CD4-positive, alpha-beta T cell treated with Interleukin-2 at 100 ng/mL for 4 hours (primary cell): ENCODE data around the gene PRSS38.
"Not testable (repeated sequence)": the region's sequence is repeated elsewhere in the genome, so short reads cannot be mapped to it uniquely, and the experiment has no call there.

ENCODE experiments used
- DNase-seq: peaks from one replicate; pipeline ENCODE4 v3.0.0-alpha.2; 2020; ENCODE audit warnings: low spot score

The PRSS38 gene

DNA sequence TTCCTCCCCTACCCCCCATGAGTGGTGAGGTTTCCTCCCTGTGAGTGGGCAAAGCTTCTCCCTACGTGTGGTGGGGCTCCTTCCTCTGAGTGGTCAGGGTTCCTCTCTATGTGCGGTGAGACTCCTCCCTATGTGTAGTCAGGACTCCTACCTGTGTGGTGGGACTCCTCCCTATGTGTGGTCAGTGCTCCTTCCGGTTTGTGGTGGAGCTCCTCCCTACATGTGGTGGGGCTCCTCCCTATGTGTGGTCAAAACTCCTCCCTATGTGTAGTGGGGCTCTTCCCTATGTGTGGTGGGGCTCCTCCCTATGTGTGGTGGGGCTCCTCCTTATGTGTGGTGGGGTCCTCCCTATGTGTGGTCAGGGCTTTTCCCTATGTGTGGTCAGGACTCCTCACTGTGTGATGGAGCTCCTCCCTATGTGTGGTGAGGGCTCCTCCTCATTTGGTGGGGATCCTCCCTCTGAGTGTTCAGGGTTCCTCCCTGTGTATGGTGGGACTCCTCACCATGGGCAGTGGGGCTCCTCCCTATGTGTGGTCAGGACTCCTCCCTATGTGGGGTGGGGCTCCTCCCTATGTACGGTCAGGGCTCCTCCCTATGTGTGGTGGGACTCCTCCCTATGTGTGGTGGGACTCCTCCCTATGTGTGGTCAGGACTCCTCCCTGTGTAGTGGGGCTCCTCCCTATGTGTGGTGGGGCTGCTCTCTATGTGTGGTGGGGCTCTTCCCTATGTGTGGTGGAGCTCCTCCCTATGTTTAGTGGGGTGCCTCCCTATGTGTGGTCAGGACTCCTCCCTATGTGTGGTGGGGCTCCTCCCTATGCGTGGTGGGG lies 29.1 kb downstream of the PRSS38 start:
- DNase-seq: no peak

- no peak for DNase-seq
Measured at GRCh38 chr1:227845147-227845458, 29.6 kb downstream of the PRSS38 start.

- DNase-seq: no peak
Measured at GRCh38 chr1:227845519-227845918, 30.0 kb downstream of the PRSS38 start.

DNA sequence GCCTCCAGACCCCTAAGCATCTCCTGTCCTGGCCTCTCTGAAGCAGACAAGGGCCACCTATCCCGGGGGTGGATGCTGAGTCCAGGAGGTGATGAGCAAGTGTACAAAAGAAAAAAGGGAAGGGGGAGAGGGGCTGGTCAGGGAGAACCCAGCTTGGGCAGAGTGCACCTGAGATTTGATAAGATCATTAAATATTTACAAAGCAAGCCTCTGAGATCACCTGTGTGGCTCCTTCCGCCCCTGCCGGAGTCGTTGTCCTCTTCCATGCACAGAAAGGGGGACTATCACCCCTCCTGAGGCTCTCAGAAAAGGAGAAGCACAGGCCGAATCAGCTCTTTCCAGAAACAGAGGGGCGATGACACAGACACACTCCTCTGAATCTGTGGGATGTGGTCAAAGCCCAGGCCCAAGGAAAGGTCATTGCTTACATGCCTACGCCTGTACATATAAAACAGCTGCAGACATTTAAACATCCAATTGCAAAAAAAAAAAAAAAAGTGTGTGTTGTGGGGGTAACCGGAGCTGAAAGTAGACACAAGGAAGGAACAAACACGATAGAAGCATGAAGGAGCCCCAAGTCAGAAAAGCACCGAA lies 30.9 kb downstream of the PRSS38 start:
- DNase-seq: no peak

DNA sequence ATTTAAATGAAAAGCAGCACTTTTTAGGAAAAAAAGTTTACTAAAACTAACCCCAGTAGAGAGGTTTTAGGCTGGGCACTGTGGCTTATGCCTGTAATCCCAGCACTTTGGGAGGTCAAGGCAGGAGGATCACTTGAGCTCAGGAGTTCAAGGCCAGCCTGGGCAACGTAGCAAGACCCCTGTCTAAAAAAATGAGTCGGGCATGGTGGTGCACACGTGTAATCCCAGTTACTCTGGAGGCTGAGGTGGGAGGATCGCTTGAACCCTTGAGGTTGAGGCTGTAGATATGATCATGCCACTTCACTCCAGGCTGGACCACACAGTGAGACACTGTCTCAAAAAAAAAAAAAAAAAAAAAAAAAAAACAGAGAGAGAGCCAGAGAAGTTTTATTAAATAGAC lies 31.6 kb downstream of the PRSS38 start:
- not testable (repeated sequence) for DNase-seq

- DNase-seq: no peak
Measured at GRCh38 chr1:227848430-227848932, 33.0 kb downstream of the PRSS38 start.

- no peak for DNase-seq
Measured at GRCh38 chr1:227849251-227849650, 33.8 kb downstream of the PRSS38 start.

DNA sequence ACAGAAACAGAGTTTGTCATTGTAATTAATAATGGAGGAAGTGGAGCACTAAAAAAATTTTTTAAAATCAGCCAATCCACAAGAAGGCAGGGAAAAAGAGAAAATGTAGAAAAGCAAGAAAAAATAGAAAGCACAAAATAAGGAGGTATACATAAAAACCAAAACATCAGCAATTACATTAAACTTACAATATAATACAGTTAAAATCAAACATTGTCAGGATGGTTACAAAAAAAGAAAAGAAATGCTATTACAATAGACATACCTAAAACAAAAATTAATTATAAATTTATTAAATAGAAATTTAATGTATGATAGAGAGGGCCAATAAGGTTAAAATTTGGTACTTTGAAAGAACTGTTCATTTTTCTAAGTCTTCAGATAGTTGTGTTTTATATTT lies 38.7 kb downstream of the PRSS38 start:
- no peak for DNase-seq

- no peak for DNase-seq
Measured at GRCh38 chr1:227855687-227856086, 40.2 kb downstream of the PRSS38 start.

GRCh38 chr1:227856147-227856858 lies 40.8 kb downstream of the PRSS38 start:
- DNase-seq: no peak

DNA sequence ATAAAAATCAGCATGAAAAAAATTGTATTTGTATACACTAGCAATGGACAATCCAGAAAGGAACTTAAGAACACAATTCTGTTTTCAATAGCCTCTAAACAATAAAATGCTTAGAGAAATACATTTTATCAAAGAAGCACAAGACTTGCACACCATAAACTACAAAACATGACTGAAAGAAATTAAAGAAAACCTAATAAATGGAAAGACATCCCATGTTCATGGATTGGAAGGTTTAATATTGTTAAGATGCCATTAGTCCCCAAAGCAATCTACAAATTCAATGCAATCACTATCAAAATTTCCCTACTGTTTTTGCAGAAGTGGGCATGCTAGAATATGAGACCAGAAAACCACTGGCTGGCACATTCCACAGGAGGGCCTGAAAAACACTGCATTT lies 49.4 kb downstream of the PRSS38 start:
- no peak for DNase-seq

GRCh38 chr1:227869279-227869842 lies 53.9 kb downstream of the PRSS38 start:
- no peak for DNase-seq

GRCh38 chr1:227869851-227870305 lies 54.4 kb downstream of the PRSS38 start:
- DNase-seq: peak; percentile 17

DNA sequence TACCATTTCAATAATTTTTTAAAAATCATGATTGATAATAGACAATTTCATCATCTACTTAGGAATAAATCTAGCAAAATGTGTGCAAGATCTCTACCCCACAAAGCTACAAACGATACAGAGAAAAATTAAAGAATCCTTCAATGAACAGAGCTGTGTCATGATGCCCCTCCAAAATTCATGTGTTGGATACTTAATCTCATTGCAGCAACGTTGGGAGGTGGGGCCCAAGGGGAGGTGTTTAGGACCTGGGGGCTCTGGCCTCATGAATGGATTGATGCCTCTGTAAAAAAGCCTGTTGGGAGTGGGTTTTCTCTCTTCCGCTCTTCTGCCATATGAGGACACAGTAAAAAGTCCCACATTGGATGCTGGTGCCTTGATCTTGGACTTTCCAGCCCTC lies 54.9 kb downstream of the PRSS38 start:
- no peak for DNase-seq

DNA sequence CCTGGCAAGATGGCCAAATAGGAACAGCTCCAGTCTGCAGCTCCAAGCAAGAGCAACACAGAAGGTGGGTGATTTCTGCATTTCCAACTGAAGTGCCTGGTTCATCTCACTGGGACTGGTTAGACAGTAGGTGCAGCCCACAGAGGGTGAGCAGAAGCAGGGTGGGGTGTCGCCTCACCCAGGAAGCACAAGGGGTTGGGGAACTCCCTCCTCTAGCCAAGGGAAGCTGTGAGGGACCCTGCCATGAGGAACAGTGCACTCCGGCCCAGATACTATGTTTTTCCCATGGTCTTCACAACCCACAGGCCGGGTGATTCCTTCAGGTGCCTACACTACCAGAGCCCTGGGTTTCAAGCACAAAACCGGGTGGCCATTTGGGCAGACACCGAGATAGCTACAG lies 56.4 kb downstream of the PRSS38 start:
- not testable (repeated sequence) for DNase-seq

- not testable (repeated sequence) for DNase-seq
Measured at GRCh38 chr1:227877810-227878209, 62.3 kb downstream of the PRSS38 start.

DNA sequence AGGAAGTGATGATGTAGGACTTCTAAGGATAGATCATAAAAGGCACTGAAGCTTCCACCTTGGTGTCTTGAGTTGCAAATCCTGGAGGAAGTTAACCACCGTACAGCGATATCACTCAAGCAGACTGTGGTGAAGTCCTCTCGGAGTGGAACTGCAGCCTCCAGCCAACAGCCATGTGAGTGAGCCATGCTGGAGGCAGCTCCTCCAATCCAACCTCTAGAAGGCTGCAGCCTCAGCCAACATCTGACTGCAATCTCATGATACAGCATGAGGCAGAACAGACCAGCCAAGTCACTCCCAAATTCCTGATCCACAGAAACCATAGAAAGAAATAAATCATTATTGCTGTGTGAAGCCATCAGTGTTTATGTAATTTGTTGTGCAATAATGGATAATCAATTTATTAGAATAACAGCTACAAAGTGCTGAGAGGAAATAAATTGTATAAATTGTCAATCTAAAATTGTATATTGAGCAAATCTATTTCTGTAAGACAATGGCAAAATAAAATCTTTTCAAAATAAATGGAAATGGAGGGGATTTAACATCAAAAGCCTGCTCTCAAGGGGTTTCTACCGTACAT lies 65.0 kb downstream of the PRSS38 start:
- no peak for DNase-seq

- DNase-seq: no peak
Measured at GRCh38 chr1:227883073-227883520, 67.6 kb downstream of the PRSS38 start.

- no peak for DNase-seq
Measured at GRCh38 chr1:227883641-227884301, 68.3 kb downstream of the PRSS38 start.

DNA sequence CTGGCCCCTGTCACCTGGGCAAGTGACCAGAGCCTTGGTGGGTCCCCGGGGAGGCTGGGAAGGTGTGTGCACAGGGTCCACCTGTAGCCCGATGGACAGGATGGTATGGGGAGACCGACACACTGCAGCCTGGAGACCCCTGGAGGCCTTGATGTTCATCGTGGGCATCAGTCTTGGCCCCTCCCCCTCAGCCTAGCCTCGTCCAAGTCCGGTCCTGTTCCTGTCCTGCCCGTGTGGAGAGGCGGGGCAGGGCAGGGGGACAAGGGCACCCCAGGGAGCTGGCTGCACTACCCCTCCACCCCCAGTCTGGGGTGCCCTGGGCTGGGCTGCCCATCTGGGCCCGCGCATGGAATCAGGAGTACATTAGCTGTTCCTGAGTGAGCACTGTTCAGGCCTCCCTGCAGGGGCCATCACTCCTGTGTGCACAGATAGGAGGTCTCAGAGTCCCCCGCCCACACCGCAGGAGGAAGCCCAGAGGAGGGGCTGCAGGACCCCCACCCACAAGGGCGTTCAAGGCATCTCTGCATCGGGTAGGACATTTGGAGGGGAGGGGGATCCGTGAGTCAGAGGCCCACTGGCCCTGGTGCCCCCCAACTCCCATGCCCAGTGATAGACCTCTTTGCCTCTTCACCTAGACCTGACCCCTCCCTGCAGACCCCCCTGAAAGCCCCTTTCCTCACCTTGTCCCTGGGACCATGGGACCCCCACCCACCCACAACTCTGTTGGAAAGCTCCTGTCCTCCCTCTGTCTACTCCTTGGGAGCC lies 69.1 kb downstream of the PRSS38 start:
- no peak for DNase-seq

DNA sequence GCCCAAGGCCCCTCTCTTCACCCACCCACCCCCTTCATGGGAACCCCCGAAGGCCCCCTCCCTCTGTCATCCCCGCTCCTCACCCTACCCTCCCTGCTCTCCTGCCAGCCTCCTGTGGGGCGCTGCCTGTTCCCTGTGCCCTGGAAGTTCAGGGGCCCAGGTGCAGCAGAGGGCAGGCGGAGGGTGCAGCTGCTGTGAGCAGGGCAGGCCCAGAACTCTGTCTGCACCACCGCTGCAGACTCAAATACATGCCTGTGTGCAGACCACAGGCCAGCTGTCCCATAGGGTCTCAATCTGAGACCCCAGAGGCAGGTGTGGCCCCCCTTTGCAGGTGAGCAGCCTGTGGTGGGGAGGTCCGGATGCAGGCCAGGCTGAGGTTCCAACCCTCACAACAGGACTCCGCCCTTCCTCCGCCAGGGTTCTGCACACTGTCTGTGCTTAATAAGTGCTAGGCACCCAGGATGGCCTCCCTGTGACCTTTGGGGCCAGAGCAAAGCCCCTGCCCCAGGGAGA lies 69.7 kb downstream of the PRSS38 start:
- DNase-seq: peak; percentile 42
